ENCODE results near the gene UST.
A peak's percentile ranks its signal among the peaks of the same experiment; 100 is the strongest.

The UST gene

GRCh38 chr6:148720897-148721296 lies 25.9 kb upstream of the UST start:
- no peak for TF ChIP-seq CTCF (IDR thresholded peaks at IDR 0.05; ENCODE audit: low read depth, low read length, missing control alignments)
- in situ Hi-C loops (cut with HindIII; ENCODE audit: low pct_ligation_motif_present, low sequenced_read_pairs): no loop called here

GRCh38 chr6:148723484-148723883 lies 23.3 kb upstream of the UST start:
- Histone ChIP-seq H3K27ac (no peak overlapping the region), H3K36me3 (replicated peaks) (no peaks in the 10 kb centered on the region), H3K4me3 (ENCODE audit: low read depth, low read length) (no peak overlapping the region), H3K27me3 (replicated peaks) (no peaks in the 10 kb centered on the region)
- in situ Hi-C loops (cut with HindIII; ENCODE audit: low pct_ligation_motif_present, low sequenced_read_pairs): no loop called here
- peak; percentile 52 for DNase-seq
- TF ChIP-seq CTCF (IDR thresholded peaks at IDR 0.05; ENCODE audit: low read depth, low read length, missing control alignments): no peak

More at GRCh38 chr6:148720897-148721296, 25.9 kb upstream of the UST start:
- DNase-seq: no peak
- Histone ChIP-seq H3K27ac (no peak overlapping the region), H3K27me3 (replicated peaks) (no peaks in the 10 kb centered on the region), H3K36me3 (replicated peaks) (no peaks in the 10 kb centered on the region), H3K4me3 (ENCODE audit: low read depth, low read length) (no peak overlapping the region)

- Histone ChIP-seq H3K27me3 (replicated peaks) (no peaks in the 10 kb centered on the region), H3K4me3 (ENCODE audit: low read depth, low read length) (no peak overlapping the region), H3K36me3 (replicated peaks) (no peaks in the 10 kb centered on the region), H3K27ac (no peak overlapping the region)
- no peak for TF ChIP-seq CTCF (IDR thresholded peaks at IDR 0.05; ENCODE audit: low read depth, low read length, missing control alignments)
- no peak for DNase-seq
- in situ Hi-C loops (cut with HindIII; ENCODE audit: low pct_ligation_motif_present, low sequenced_read_pairs): no loop called here
These were observed 22.4 kb upstream of the UST start for GRCh38 chr6:148724428-148724827.

GRCh38 chr6:148727104-148727503 lies 19.7 kb upstream of the UST start:
- Histone ChIP-seq H3K36me3 (replicated peaks) (no peaks in the 10 kb centered on the region), H3K27ac (no peak overlapping the region), H3K27me3 (replicated peaks) (no peaks in the 10 kb centered on the region), H3K4me3 (ENCODE audit: low read depth, low read length) (no peak overlapping the region)
- no peak for TF ChIP-seq CTCF (IDR thresholded peaks at IDR 0.05; ENCODE audit: low read depth, low read length, missing control alignments)
- in situ Hi-C loops (cut with HindIII; ENCODE audit: low pct_ligation_motif_present, low sequenced_read_pairs): no loop called here
- DNase-seq: no peak

GRCh38 chr6:148735989-148736388 lies 10.8 kb upstream of the UST start:
- TF ChIP-seq CTCF (IDR thresholded peaks at IDR 0.05; ENCODE audit: low read depth, low read length, missing control alignments): no peak
- H3K36me3 ChIP-seq (replicated peaks): no peaks in the 10 kb centered on the region
- H3K27ac ChIP-seq: no peak overlapping the region
- no peaks in the 10 kb centered on the region for H3K27me3 ChIP-seq (replicated peaks)
- in situ Hi-C loops (cut with HindIII; ENCODE audit: low pct_ligation_motif_present, low sequenced_read_pairs): no loop called here
- H3K4me3 ChIP-seq (ENCODE audit: low read depth, low read length): no peak overlapping the region
- no peak for DNase-seq

- no peak for DNase-seq
- Histone ChIP-seq H3K4me3 (ENCODE audit: low read depth, low read length) (no peak overlapping the region), H3K27ac (no peak overlapping the region), H3K27me3 (replicated peaks) (no peaks in the 10 kb centered on the region), H3K36me3 (replicated peaks) (no peaks in the 10 kb centered on the region)
- no peak for TF ChIP-seq CTCF (IDR thresholded peaks at IDR 0.05; ENCODE audit: low read depth, low read length, missing control alignments)
- in situ Hi-C loops (cut with HindIII; ENCODE audit: low pct_ligation_motif_present, low sequenced_read_pairs): no loop called here
These were observed 9.9 kb upstream of the UST start for GRCh38 chr6:148736774-148737412.
